ENCODE data around the gene SLC38A11.

GRCh38 chr2:164852086-164852485 is 103.2 kb downstream of the SLC38A11 start:
- no peak for TF ChIP-seq ARNT (IDR thresholded peaks at IDR 0.05)
- no peak for TF ChIP-seq FOXK2 (IDR thresholded peaks at IDR 0.05)
- TF ChIP-seq SUZ12 (IDR thresholded peaks at IDR 0.05), result no peak
- TF ChIP-seq FOXM1 (IDR thresholded peaks at IDR 0.05; ENCODE audit: borderline replicate concordance), result no peak
- no peak for TF ChIP-seq SP1 (IDR thresholded peaks at IDR 0.05)
- no peak for TF ChIP-seq HDGF (IDR thresholded peaks at IDR 0.05; ENCODE audit: borderline replicate concordance)
- no peak for TF ChIP-seq L3MBTL2 (conservative IDR thresholded peaks at IDR 0.05)
- TF ChIP-seq CTBP1 (IDR thresholded peaks at IDR 0.05; ENCODE audit: borderline replicate concordance), result no peak
- no peak for TF ChIP-seq FOXA1 (IDR thresholded peaks at IDR 0.05)
